Right lobe of liver (tissue), 6 donors: ENCODE data around the gene DUSP15. TPM values are rescaled to one million over a fixed set of nuclear protein-coding genes. Genes with fewer than 3 reads are reported as not detected.

ENCODE experiments used
- ATAC-seq, 4 donors: fragments of 200-7000 bp; cut with Tn5 transposase; one replicate each; pipeline ENCODE4 v1.9.1; 2020; ENCODE audit warnings: mild to moderate bottlenecking in 4 of 4, moderate library complexity in 4 of 4
- DNase-seq, 3 donors: peaks; one replicate each; pipeline ENCODE4 v3.0.0-alpha.2; 2020
- H3K27ac ChIP-seq, 3 donors: fragments of 200-600 bp; one replicate each; pipeline ENCODE4 v1.8.0; 2022
- H3K27me3 ChIP-seq, 2 donors: fragments of 200-600 bp; one replicate each; pipeline ENCODE4 v1.8.0; 2022
- H3K36me3 ChIP-seq, 4 donors: fragments of 200-600 bp; sonication (generic) in 1 of 4; one replicate each; pipeline versions ENCODE4 v1.5.1 to v1.8.0; 2017 to 2022; ENCODE audit warnings: control low read depth in 1 of 4
- H3K4me1 ChIP-seq, 4 donors: fragments of 200-600 bp; sonication (generic) in 1 of 4; one replicate each; pipeline versions ENCODE4 v1.5.1 to v1.8.0; 2017 to 2022; ENCODE audit warnings: control low read depth in 1 of 4
- H3K4me3 ChIP-seq, 3 donors: fragments of 200-600 bp; one replicate each; pipeline ENCODE4 v1.8.0; 2022
- H3K9me3 ChIP-seq, 4 donors: fragments of 200-600 bp; sonication (generic) in 1 of 4; one replicate each; pipeline versions ENCODE4 v1.5.1 to v1.8.0; 2017 to 2022; ENCODE audit warnings: control low read depth in 1 of 4
- CTCF ChIP-seq, 4 donors: fragments of 200-600 bp in 3 of 4; fragments of 450-650 bp in 1 of 4; IDR thresholded peaks; one replicate each; pipeline versions ENCODE4 v1.5.1 to v1.8.0; 2016 to 2022; ENCODE audit warnings: antibody characterized with exemption in 4 of 4, mild to moderate bottlenecking in 2 of 4
- POLR2A ChIP-seq: fragments of 450-650 bp; IDR thresholded peaks from one replicate; pipeline ENCODE4 v1.6.1; 2017; ENCODE audit warnings: antibody characterized with exemption, mild to moderate bottlenecking
- WGBS: methylation state at CpG from one replicate; pipeline ENCODE4 v1.1.6; 2018; ENCODE audit warnings: low coverage, low lambda C conversion rate; ENCODE audit not compliant: insufficient coverage; ENCODE audit errors: missing lambda C conversion rate; 5-methylcytosine and 5-hydroxymethylcytosine counted together
- intact Hi-C, 2 donors: fragments of 100-400 bp; cut with DNase I; formaldehyde crosslinking; loops; one replicate each; pipeline versions ENCODE4 v1.11.2 to v1.14.1; 2022
- total RNA-seq, 6 experiments: library from RNA; depleted of rRNA in 2 of 6; stranded (reverse); fragments of >200 nt in 2 of 6; fragmentation: NEBNext Ultra II Directional in 3 of 6; extraction: Animal tissue kit (Norgen Biotek cat#: 25700) in 3 of 6; gene quantifications; one replicate each; pipeline versions ENCODE4 v1.1.0 to v1.2.4, GENCODE V29; 2016 to 2023
- donor health status: DM: no; HTN: yes; CAD: no.
- donor health status: DM: no; HTN: no; CAD: no.
- donor health status: DM: no; HTN: no; CAD: no.
- donor health status: DM: no; HTN: yes; CAD: no.
- donor health status: DM: no; HTN: yes; CAD: no.

DUSP15 gene
- total RNA-seq, 6 experiments from 2014 or later: 0.22 to 1.1 (median 0.42) TPM; not detected in 3

GRCh38 chr20:31857861-31858759 is 12.2 kb downstream of the DUSP15 start:
- DNase-seq: peak in 1 of 3 donors; percentile 33
- H3K4me3 ChIP-seq: no peak overlapping the region
- ATAC-seq: no peak

GRCh38 chr20:31856516-31856915 is 13.8 kb downstream of the DUSP15 start:
- no peaks in the 10 kb centered on the region for H3K9me3 ChIP-seq
- no peak for ATAC-seq
- intact Hi-C loops: loop anchor here in 1 of 2 donors (10.0 kb wide), 1 partner anchor 168 kb away; no protein-coding TSS in a partner anchor
- H3K4me3 ChIP-seq: no peak overlapping the region
- no peaks in the 10 kb centered on the region for H3K36me3 ChIP-seq
- H3K4me1 ChIP-seq: peaks cover 0 to 6% (median 0%) of the 10 kb centered on the region in 4 donors
- TF ChIP-seq CTCF (IDR thresholded peaks at IDR 0.05) (no peak), POLR2A (no peak)
- no peak overlapping the region for H3K27ac ChIP-seq
- peak in 1 of 3 donors; percentile 23 for DNase-seq
- 55% methylated on average over 3 of the region's 3 CpGs for WGBS
- peaks cover 0 to 9% of the 10 kb centered on the region in 2 donors for H3K27me3 ChIP-seq

More at GRCh38 chr20:31857861-31858759, 12.2 kb downstream of the DUSP15 start:
- H3K27ac ChIP-seq: no peak overlapping the region
- peaks cover 0 to 9% of the 10 kb centered on the region in 2 donors for H3K27me3 ChIP-seq
- TF ChIP-seq CTCF (IDR thresholded peaks at IDR 0.05) (no peak), POLR2A (no peak)
- peaks cover 0 to 10% (median 0%) of the 10 kb centered on the region in 4 donors for H3K4me1 ChIP-seq
- no peaks in the 10 kb centered on the region for H3K36me3 ChIP-seq
- intact Hi-C loops: loop anchor here in 1 of 2 donors (10.0 kb wide), 1 partner anchor 167 kb away; no protein-coding TSS in a partner anchor
- WGBS: 60% methylated on average over 12 of the region's 15 CpGs
- no peaks in the 10 kb centered on the region for H3K9me3 ChIP-seq

- no peaks in the 10 kb centered on the region for H3K27me3 ChIP-seq
Observed at GRCh38 chr20:31853481-31853880, 16.8 kb downstream of the DUSP15 start.

More at GRCh38 chr20:31853481-31853880, 16.8 kb downstream of the DUSP15 start:
- Histone ChIP-seq H3K4me1 (no peaks in the 10 kb centered on the region), H3K9me3 (no peaks in the 10 kb centered on the region), H3K36me3 (no peaks in the 10 kb centered on the region), H3K27ac (no peak overlapping the region), H3K4me3 (no peak overlapping the region)
- TF ChIP-seq POLR2A: no peak
- TF ChIP-seq CTCF (IDR thresholded peaks at IDR 0.05): no peak
- DNase-seq (peak in 2 of 3 donors; percentile 4 to 5), ATAC-seq (no peak)
- intact Hi-C loops: loop anchor here (5.0 to 10.0 kb wide), 2 partner anchors 99 to 171 kb away; partner anchors contain the start of gene PDRG1 (in 2 of the 2)
- WGBS: 40% methylated on average over 5 of the region's 7 CpGs
